ENCODE data around the gene APBA2.

The APBA2 gene

GRCh38 chr15:29110176-29110575 is 224.4 kb downstream of the APBA2 start:
- no peak for ATAC-seq (ENCODE audit: low read depth)
- Histone ChIP-seq H3K9me3 (ENCODE audit: severe bottlenecking) (no peaks in the 10 kb centered on the region), H3K4me1 (ENCODE audit: insufficient read depth, poor library complexity, severe bottlenecking) (no peaks in the 10 kb centered on the region), H3K27me3 (ENCODE audit: insufficient read depth, poor library complexity, severe bottlenecking) (no peaks in the 10 kb centered on the region), H3K27ac (ENCODE audit: poor library complexity, severe bottlenecking) (no peak overlapping the region), H3K36me3 (ENCODE audit: low read depth) (no peaks in the 10 kb centered on the region), H3K4me3 (ENCODE audit: severe bottlenecking) (no peak overlapping the region)
- DNase-seq (ENCODE audit: low spot score) = no peak
- no peak for TF ChIP-seq CTCF (IDR thresholded peaks at IDR 0.05; ENCODE audit: poor library complexity, severe bottlenecking)

- H3K27ac ChIP-seq (ENCODE audit: poor library complexity, severe bottlenecking) = no peak overlapping the region
- H3K36me3 ChIP-seq (ENCODE audit: low read depth) = no peaks in the 10 kb centered on the region
- H3K27me3 ChIP-seq (ENCODE audit: insufficient read depth, poor library complexity, severe bottlenecking) = no peaks in the 10 kb centered on the region
- H3K4me1 ChIP-seq (ENCODE audit: insufficient read depth, poor library complexity, severe bottlenecking) = no peaks in the 10 kb centered on the region
- DNase-seq (ENCODE audit: low spot score) = no peak
- H3K9me3 ChIP-seq (ENCODE audit: severe bottlenecking) = no peaks in the 10 kb centered on the region
- ATAC-seq (ENCODE audit: low read depth) = no peak
- no peak for TF ChIP-seq CTCF (IDR thresholded peaks at IDR 0.05; ENCODE audit: poor library complexity, severe bottlenecking)
- H3K4me3 ChIP-seq (ENCODE audit: severe bottlenecking) = no peak overlapping the region
Measured at GRCh38 chr15:29110733-29111132, 225.0 kb downstream of the APBA2 start.

GRCh38 chr15:29111705-29112281 is 226.0 kb downstream of the APBA2 start:
- H3K9me3 ChIP-seq (ENCODE audit: severe bottlenecking) = no peaks in the 10 kb centered on the region
- no peak overlapping the region for H3K4me3 ChIP-seq (ENCODE audit: severe bottlenecking)
- H3K36me3 ChIP-seq (ENCODE audit: low read depth) = no peaks in the 10 kb centered on the region
- no peaks in the 10 kb centered on the region for H3K27me3 ChIP-seq (ENCODE audit: insufficient read depth, poor library complexity, severe bottlenecking)
- DNase-seq (ENCODE audit: low spot score) = no peak
- no peak overlapping the region for H3K27ac ChIP-seq (ENCODE audit: poor library complexity, severe bottlenecking)
- H3K4me1 ChIP-seq (ENCODE audit: insufficient read depth, poor library complexity, severe bottlenecking) = no peaks in the 10 kb centered on the region
- no peak for ATAC-seq (ENCODE audit: low read depth)
- no peak for TF ChIP-seq CTCF (IDR thresholded peaks at IDR 0.05; ENCODE audit: poor library complexity, severe bottlenecking)

- DNase-seq (ENCODE audit: low spot score) (no peak), ATAC-seq (ENCODE audit: low read depth) (no peak)
- no peaks in the 10 kb centered on the region for H3K9me3 ChIP-seq (ENCODE audit: severe bottlenecking)
- no peaks in the 10 kb centered on the region for H3K27me3 ChIP-seq (ENCODE audit: insufficient read depth, poor library complexity, severe bottlenecking)
- TF ChIP-seq CTCF (IDR thresholded peaks at IDR 0.05; ENCODE audit: poor library complexity, severe bottlenecking) = no peak
- H3K27ac ChIP-seq (ENCODE audit: poor library complexity, severe bottlenecking) = no peak overlapping the region
- H3K4me3 ChIP-seq (ENCODE audit: severe bottlenecking) = no peak overlapping the region
- no peaks in the 10 kb centered on the region for H3K36me3 ChIP-seq (ENCODE audit: low read depth)
- no peaks in the 10 kb centered on the region for H3K4me1 ChIP-seq (ENCODE audit: insufficient read depth, poor library complexity, severe bottlenecking)
Measured at GRCh38 chr15:29113336-29114220, 227.8 kb downstream of the APBA2 start.
